B cell (primary cell): ENCODE data around the gene ALOXE3. TPM values are rescaled to one million over a fixed set of nuclear protein-coding genes. Genes with fewer than 3 reads are reported as not detected.

ENCODE experiments used
- ATAC-seq: fragments of 200-7000 bp; cut with Tn5 transposase; one replicate; pipeline ENCODE4 v1.10.0; 2021; ENCODE audit warnings: low read depth, mild to moderate bottlenecking, moderate number of reproducible peaks, moderate library complexity
- CTCF ChIA-PET: fragments of 350-600 bp; sonication (Branson Sonifier 250); formaldehyde crosslinking; loops from one replicate; lab custom pipeline; 2021; ENCODE audit warnings: antibody characterized with exemption, inconsistent platforms; lab: Charles Lee
- POLR2A ChIA-PET: fragments of 350-600 bp; sonication (Branson Sonifier 250); formaldehyde crosslinking; loops from one replicate; lab custom pipeline; 2021; ENCODE audit warnings: antibody characterized with exemption; lab: Charles Lee
- DNase-seq: peaks from one replicate; pipeline ENCODE4 v3.0.0; 2013
- H2AFZ ChIP-seq: 2 replicates; pipeline ENCODE4 v1.6.1; 2012; ENCODE audit warnings: mild to moderate bottlenecking, low read depth, low read length; ENCODE audit not compliant: insufficient read depth, poor library complexity, severe bottlenecking
- H3K27ac ChIP-seq, 2 donors: 1 replicate in 1 of 2; 2 replicates in 1 of 2; pipeline ENCODE4 v1.5.1; 2012 to 2013; ENCODE audit warnings: low read length in 2 of 2, mild to moderate bottlenecking in 2 of 2, moderate library complexity in 1 of 2
- H3K27me3 ChIP-seq, 4 experiments: fragments of 200-600 bp in 1 of 4; sonication (generic) in 1 of 4; replicated peaks in 1 of 4; 1 replicate in 2 of 4; 2 replicates in 2 of 4; pipeline versions ENCODE4 v1.6.1 to v1.7.0; 2013 to 2016; ENCODE audit warnings: low read length in 3 of 4, mild to moderate bottlenecking in 2 of 4, mixed read lengths in 1 of 4, moderate library complexity in 1 of 4; ENCODE audit not compliant: insufficient read depth in 4 of 4, control insufficient read depth in 3 of 4; ENCODE audit errors: control extremely low read depth in 1 of 4
- H3K36me3 ChIP-seq, 2 experiments: replicated peaks in 1 of 2; 1 replicate in 1 of 2; 2 replicates in 1 of 2; pipeline versions ENCODE4 v1.6.1 to v1.7.1; 2013; ENCODE audit warnings: low read length in 1 of 2; ENCODE audit not compliant: insufficient read depth in 2 of 2, control insufficient read depth in 1 of 2; ENCODE audit errors: control extremely low read depth in 1 of 2, extremely low read depth in 1 of 2
- H3K4me1 ChIP-seq, 2 donors: fragments of 200-600 bp in 1 of 2; sonication (generic) in 1 of 2; 1 replicate in 1 of 2; 2 replicates in 1 of 2; pipeline versions ENCODE4 v1.5.1 to v1.6.1; 2013 to 2017; ENCODE audit warnings: low read length in 2 of 2; ENCODE audit not compliant: control insufficient read depth in 2 of 2, insufficient read depth in 2 of 2
- H3K4me2 ChIP-seq: replicated peaks from 2 replicates; pipeline ENCODE3; 2012; ENCODE audit warnings: mild to moderate bottlenecking, low read depth, low read length; ENCODE audit not compliant: poor library complexity, severe bottlenecking
- H3K4me3 ChIP-seq, 5 experiments: fragments of 200-600 bp in 1 of 5; sonication (generic) in 1 of 5; 1 replicate in 3 of 5; 2 replicates in 2 of 5; pipeline versions ENCODE4 v1.5.1 to v1.7.0; 2011 to 2016; ENCODE audit warnings: low read length in 4 of 5, mild to moderate bottlenecking in 4 of 5, low read depth in 2 of 5, control low read depth in 1 of 5, moderate library complexity in 1 of 5; ENCODE audit not compliant: insufficient read depth in 1 of 5; ENCODE audit errors: control extremely low read depth in 1 of 5, extremely low read depth in 1 of 5
- H3K79me2 ChIP-seq: fragments of 200-600 bp; sonication (generic); one replicate; pipeline ENCODE4 v1.6.0; 2016; ENCODE audit warnings: low read length; ENCODE audit not compliant: control insufficient read depth, insufficient read depth
- H3K9ac ChIP-seq: fragments of 200-600 bp; sonication (generic); 2 replicates; pipeline ENCODE4 v1.6.1; 2017; ENCODE audit warnings: mild to moderate bottlenecking, low read length, moderate library complexity
- H3K9me3 ChIP-seq, 3 donors: one replicate each; pipeline versions ENCODE4 v1.6.1 to v1.7.1; 2013; ENCODE audit warnings: low read length in 2 of 3; ENCODE audit not compliant: control insufficient read depth in 2 of 3, insufficient read depth in 1 of 3; ENCODE audit errors: control extremely low read depth in 1 of 3
- H4K20me1 ChIP-seq: 2 replicates; pipeline ENCODE4 v1.6.0; 2012; ENCODE audit warnings: mild to moderate bottlenecking, low read length; ENCODE audit not compliant: insufficient read depth, control insufficient read depth, poor library complexity, severe bottlenecking
- H3K27ac Mint-ChIP-seq: one replicate; pipeline ENCODE4 v1.8.0; 2021; ENCODE audit warnings: mixed read lengths
- H3K27me3 Mint-ChIP-seq: one replicate; pipeline ENCODE4 v1.8.0; 2021; ENCODE audit warnings: mixed read lengths
- H3K4me1 Mint-ChIP-seq: one replicate; pipeline ENCODE4 v1.8.0; 2021; ENCODE audit warnings: mixed read lengths
- H3K4me3 Mint-ChIP-seq: one replicate; pipeline ENCODE4 v1.8.0; 2021; ENCODE audit warnings: mixed read lengths
- H3K9me3 Mint-ChIP-seq: one replicate; pipeline ENCODE4 v1.8.0; 2022; ENCODE audit warnings: mixed read lengths; ENCODE audit not compliant: insufficient read depth
- EZH2 ChIP-seq: IDR thresholded peaks from 2 replicates; pipeline ENCODE4 v1.6.1; 2012; ENCODE audit warnings: borderline replicate concordance, low read depth, mild to moderate bottlenecking, moderate library complexity, low read length; ENCODE audit not compliant: insufficient read depth, poor library complexity, severe bottlenecking
- WGBS: methylation state at CpG from one replicate; pipeline ENCODE4 v1.1.5; 2013; ENCODE audit warnings: missing lambda C conversion rate; ENCODE audit not compliant: insufficient coverage; 5-methylcytosine and 5-hydroxymethylcytosine counted together
- intact Hi-C: fragments of 100-400 bp; cut with micrococcal nuclease; formaldehyde crosslinking; loops from one replicate; pipeline ENCODE4 v1.10.0; 2022
- polyA plus RNA-seq: library from polyadenylated mRNA; depleted of rRNA; stranded (reverse); fragments of >200 nt; gene quantifications from 2 replicates; pipeline ENCODE4 v1.2.3, GENCODE V29; 2012
- total RNA-seq, 2 donors: library from RNA; stranded (reverse); fragments of 120-200 nt in 1 of 2; gene quantifications; 1 replicate in 1 of 2; 2 replicates in 1 of 2; pipeline versions ENCODE4 v1.2.3 to v1.2.4, GENCODE V29; 2013 to 2022
- TF ChIP-seq, protein P1 (sequence below): fragments of 200-600 bp; IDR thresholded peaks from one replicate; pipeline ENCODE4 v1.8.0; 2022; ENCODE audit warnings: antibody characterized with exemption, mild to moderate bottlenecking

ALOXE3 gene
- total and polyA plus RNA-seq, 2 donors (not counting 1 experiment from before 2014, with no cell fraction given): 0.04 TPM; not detected in 1

DNA sequence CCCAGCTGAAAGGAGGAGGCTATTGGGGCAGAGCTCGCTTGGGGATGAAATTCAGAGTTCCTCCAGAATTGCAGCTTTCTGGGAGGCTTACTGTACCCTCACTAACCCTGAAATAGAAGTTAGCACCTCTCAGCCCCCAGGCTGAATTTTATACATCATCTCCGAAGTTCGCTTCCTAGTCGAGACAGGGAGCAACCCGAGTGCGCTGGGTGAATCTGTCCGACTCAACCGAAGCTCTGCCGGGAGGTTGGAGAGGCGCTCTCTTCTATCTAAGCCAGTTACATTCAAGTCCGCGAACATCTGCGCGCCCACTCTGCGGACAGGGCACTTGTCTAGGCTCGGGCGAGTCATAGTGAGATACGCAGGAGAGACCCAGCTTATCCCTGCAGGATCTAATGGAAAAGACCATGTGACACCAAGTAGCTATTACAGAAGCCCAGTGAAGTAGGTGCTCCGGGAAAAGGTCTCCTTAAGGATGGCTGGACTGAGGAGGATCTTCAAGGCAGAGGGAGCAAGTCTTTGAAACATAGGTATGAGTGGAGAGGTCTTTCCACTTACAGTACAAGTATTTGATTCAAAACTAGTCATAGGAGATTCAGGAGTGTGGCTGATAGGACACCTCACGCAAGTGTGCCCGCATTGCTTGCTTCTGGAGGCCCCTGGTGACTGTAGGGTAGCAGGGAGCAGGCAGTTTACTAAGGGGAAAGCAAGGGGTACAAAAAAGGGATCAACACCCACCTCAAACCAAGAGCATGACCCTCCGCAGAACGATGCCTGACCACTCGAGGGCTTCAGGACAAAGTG, 6.2 kb upstream of the ALOXE3 start:
- no peaks in the 10 kb centered on the region for H3K36me3 ChIP-seq
- peak overlapping the region; percentile 94 for H3K27ac Mint-ChIP-seq
- H3K27me3 ChIP-seq: peaks cover 0 to 47% (median 20%) of the 10 kb centered on the region in 4 experiments
- peak overlapping the region; percentile 94 for H3K4me3 Mint-ChIP-seq
- no peak overlapping the region for H3K27ac ChIP-seq
- H3K9ac ChIP-seq: peak overlapping the region; percentile 83
- H3K27me3 Mint-ChIP-seq: peaks cover 37% of the 10 kb centered on the region
- H3K4me2 ChIP-seq: peak overlapping the region; percentile 91
- 4% methylated on average over 20 of the region's 24 CpGs for WGBS
- H3K4me1 Mint-ChIP-seq: peaks cover 67% of the 10 kb centered on the region
- peak overlapping the region in 4 of 5 experiments; percentile 70 to 85 (median 71) for H3K4me3 ChIP-seq
- ChIA-PET POLR2A (interaction anchor here (0.9 to 1.5 kb wide), 3 partner anchors 14 to 123 kb away, joined by 5 to 9 read pairs (median 5); partner anchors contain the start of gene CTC1), CTCF (interaction anchor here (0.7 to 3.6 kb wide), 13 partner anchors 9 to 124 kb away, joined by 3 to 12 read pairs (median 6); partner anchors contain the start of gene CTC1)
- no peaks in the 10 kb centered on the region for H3K9me3 Mint-ChIP-seq
- TF ChIP-seq, protein P1, sequence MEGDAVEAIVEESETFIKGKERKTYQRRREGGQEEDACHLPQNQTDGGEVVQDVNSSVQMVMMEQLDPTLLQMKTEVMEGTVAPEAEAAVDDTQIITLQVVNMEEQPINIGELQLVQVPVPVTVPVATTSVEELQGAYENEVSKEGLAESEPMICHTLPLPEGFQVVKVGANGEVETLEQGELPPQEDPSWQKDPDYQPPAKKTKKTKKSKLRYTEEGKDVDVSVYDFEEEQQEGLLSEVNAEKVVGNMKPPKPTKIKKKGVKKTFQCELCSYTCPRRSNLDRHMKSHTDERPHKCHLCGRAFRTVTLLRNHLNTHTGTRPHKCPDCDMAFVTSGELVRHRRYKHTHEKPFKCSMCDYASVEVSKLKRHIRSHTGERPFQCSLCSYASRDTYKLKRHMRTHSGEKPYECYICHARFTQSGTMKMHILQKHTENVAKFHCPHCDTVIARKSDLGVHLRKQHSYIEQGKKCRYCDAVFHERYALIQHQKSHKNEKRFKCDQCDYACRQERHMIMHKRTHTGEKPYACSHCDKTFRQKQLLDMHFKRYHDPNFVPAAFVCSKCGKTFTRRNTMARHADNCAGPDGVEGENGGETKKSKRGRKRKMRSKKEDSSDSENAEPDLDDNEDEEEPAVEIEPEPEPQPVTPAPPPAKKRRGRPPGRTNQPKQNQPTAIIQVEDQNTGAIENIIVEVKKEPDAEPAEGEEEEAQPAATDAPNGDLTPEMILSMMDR: no peak
- no peak for TF ChIP-seq EZH2
- H2AFZ ChIP-seq: peak overlapping the region; percentile 12
- H3K4me1 ChIP-seq: peaks cover 57 to 70% of the 10 kb centered on the region in 2 donors
- ATAC-seq (no peak), DNase-seq (peak; percentile 60)
- intact Hi-C loops: no loop called here
- peaks cover 0 to 21% (median 0%) of the 10 kb centered on the region in 3 donors for H3K9me3 ChIP-seq
- no peaks in the 10 kb centered on the region for H3K79me2 ChIP-seq
- peaks cover 34% of the 10 kb centered on the region for H4K20me1 ChIP-seq
